ENCODE data around the gene ZNF511.
A peak's percentile ranks its signal among the peaks of the same experiment; 100 is the strongest.
"Not testable (repeated sequence)": the region's sequence is repeated elsewhere in the genome, so short reads cannot be mapped to it uniquely, and the experiment has no call there.

Gene ZNF511

GRCh38 chr10:133316732-133317131 lies 8.0 kb downstream of the ZNF511 start:
- no peak for DNase-seq

- DNase-seq = no peak
These were observed 9.9 kb downstream of the ZNF511 start for GRCh38 chr10:133318494-133319127.

DNA sequence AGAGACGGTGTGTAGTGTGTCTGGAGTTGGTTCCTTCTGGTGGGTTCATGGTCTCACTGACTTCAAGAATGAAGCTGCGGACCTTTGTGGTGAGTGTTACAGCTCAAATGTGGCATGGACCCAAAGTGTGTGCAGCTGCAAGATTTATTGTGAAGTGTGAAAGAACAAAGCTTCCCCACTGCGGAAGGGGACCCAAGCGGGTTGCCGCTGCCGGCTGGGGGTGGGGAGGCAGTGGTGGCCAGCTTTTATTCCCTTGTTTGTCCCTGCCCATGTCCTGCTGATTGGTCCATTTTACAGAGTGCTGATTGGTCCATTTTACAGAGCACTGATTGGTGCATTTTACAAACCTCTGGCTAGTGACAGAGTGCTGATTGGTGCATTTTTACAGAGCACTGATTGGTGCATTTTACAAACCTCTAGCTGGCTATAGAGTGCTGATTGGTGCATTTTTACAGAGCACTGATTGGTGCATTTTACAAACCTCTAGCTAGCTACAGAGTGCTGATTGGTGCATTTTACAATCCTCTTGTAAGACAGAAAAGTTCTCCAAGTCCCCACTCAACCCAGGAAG lies 12.2 kb downstream of the ZNF511 start:
- DNase-seq = not testable (repeated sequence)

GRCh38 chr10:133322064-133322709 lies 13.5 kb downstream of the ZNF511 start:
- DNase-seq = not testable (repeated sequence)

GRCh38 chr10:133324198-133324792 lies 15.6 kb downstream of the ZNF511 start:
- DNase-seq = peak; percentile 77

DNA sequence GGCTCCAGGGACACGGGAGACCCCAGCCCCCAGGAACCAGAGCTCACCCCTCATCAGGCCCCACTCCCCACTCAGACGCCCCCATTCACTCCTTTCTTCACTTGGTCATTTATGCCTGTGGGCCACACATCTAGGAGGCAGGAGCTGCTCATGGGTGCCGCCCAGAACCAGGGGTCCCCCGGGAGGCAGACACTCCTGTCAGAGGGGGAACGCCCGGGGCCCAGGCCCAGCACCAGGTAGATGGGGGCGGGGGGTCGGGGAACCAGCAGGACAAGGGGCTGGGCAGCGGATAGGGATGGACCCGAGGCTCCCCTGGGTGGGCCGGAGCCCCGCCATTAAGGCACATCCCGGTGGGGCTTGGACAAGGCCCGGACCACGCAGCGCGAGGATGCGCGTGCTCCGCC lies 16.1 kb downstream of the ZNF511 start:
- no peak for DNase-seq

DNA sequence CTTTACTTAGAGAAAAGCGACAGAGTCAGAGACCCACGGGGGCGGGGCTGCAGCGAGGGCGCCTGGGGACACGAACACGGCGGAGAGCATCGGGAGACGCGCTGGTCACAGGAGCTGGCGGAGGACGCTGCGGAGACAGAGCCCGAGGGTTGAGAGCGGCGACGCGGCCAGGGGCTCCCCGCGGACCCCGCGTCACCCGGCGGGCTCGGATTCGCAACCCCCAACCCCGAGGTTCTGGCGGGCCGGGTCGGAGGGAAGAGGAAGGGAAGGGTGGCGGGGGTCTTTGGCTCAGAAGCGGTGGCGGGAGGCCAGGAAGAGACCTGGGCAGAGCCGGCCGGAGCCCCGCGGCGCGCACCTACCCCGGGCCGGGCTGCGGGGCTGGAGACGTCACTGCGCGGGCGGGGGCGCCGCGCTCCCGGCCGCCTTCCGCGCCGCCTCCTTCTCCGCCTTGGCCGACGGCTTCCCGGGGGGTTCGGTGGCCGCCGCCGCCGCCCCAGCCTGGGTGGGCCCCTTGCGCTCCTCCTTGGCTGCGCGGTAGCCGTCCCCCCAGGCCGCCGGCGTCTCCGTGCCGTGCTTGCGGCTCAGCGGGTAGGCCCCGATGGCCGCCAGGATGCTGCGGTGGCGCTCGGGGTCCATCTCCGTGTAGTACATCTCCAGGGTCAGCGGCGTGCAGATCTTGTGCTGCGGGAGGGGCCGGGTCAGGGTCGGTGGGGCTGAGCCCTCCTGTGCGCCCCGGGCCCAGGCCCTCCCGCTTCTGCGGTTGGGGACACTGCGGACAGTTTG lies 16.9 kb downstream of the ZNF511 start:
- no peak for DNase-seq

- no peak for DNase-seq
These were observed 17.5 kb downstream of the ZNF511 start for GRCh38 chr10:133326223-133326551.

GRCh38 chr10:133326745-133327650 lies 18.3 kb downstream of the ZNF511 start:
- DNase-seq = no peak

DNA sequence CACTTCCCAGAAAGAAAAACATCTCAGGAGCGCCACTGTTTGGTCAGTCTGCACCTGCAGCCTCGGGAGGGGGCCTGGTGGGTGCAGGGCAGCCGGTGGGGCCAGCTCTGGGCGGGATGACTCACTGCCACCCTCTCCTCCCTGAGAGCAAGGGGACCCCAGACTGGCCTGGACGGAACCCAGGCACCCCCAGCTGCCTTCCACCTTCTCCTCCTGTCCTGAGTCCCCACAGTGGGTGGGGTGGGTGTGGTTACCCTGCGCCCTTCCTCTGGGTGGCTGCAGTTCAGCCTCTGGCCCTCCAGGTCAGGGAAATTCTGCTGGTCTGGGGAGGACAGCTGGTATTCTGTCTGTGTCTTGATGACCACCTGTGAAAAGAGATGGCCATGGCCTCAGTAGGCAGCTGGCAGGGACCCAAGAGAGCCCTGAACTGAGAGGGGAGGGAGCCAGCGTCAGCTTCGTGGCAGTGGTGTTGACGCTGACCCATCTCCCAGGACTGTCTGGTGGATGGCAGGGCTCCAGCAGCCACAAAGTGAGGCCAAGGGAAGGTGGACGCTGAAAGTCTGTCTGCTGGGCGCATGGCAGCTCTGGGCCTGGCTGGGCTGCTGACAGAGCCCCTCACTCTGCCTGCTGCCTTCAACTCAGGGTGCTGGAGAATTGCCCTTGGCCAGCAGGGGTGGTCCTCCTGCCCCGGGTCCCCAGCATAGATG lies 19.1 kb downstream of the ZNF511 start:
- DNase-seq = no peak

DNA sequence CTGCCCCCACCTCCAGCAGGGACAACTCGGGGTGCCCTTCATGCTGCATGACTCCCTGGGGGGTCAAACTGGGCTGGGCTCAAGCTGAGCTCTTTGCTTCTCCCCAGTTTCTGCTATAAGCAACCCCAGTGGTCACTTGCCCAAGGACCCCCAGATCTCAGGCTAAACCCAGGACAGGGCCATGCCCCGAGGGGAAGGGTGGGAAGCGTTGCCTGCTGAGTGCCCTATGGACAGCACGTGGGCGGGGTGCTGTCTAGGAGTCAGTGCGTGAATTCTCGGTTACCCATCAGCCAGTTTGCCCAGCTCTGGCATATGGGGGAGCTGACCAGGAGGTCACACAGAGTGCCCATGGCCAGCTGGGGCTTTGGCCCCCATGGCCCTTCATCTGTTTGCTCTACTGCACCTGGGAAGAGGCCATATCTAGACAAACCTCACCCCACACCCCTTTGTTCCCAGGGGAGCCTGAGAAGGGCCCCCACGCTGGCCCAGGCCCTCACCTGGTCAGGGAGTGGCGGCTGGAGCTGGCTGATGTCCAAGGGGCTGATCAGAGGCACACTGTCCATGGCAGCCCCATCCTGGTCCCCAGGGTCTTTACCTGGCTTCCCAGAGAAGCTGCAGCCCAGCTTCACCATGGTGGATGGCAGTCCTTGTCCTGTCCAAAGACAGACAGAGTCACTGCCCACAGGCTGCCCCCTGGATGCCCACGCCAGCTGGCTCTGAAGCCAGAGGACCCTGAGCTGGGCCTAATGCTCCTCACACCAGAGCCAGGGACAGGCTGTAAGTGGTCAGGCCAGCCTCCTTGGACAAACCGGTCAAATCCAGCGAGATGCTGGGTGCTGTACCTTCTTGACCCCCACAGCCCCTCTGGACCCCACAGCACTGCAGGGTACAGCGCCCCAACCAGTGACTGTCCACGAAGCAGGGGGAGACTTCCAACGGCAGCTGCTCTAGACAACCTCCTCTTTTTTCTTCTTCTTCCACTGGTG lies 19.9 kb downstream of the ZNF511 start:
- no peak for DNase-seq

DNA sequence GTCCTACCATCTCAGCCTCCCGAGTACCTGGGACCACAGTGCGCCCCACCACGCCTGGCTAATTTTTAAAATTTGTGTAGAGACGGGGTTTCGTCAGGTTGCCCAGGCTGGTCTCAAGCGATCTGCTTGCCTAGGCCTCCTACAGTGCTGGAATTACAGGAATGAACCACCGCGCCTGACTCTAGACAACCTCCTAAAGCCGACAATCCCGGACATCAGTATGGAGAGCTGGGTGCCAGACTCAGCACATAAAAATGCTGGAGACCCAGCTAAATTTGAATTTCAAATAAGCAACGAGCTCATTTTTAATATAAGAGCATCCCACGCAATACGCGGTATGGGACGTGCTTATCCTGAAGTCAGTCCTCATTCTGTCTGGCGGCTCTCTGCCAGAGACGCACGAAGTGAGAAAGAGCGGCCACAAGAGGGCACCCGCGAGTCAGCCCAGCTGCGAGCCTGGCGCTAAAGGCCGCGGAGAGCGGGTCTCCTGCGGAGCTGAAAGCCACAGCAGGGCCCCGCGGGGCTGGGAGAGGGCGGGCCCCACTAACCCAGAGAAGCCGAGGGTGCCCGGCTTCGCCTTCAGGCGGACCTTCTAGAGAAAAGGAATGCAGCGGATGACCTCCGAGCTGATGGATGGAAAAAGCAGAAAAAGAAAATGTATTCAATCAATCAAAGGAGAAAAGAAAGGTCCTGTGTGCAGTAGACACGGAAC lies 20.9 kb downstream of the ZNF511 start:
- DNase-seq = peak; percentile 51

DNA sequence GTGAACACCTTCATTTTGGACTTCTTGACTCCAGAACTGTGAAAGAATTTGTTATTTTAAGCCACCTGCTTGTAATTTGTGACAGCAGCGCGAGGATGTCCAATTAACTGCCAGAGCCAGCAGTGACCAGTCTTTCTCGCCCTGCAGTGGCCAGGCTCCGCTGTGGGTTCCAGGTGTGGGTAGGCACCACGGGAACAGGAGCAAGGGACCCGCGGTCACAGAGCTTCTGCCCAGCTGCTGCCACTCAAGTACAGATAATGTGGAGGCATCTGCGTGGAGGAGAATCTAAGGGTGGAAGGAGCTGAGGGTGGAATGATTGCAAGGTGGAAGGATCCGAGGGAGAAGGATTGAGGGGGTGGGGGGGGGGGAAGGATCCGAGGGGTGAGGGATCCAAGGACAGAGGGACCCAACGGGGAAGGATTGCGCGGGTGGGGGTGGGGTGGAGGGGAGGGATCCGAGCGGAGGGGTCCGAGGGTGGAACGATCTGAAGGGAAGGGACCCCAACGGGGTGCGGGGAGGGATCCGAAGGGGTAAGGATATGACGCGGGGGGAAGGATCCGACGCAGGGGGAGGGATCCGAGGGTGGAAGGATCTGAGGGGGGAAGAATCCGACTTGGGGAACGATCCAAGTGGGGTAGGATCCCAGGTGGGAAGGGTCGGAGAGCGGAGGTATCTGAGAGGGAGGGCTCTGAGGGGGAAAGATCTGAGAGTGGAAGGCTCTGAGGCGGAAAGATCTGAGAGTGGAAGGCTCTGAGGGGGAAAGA lies 24.4 kb downstream of the ZNF511 start:
- DNase-seq = no peak

- DNase-seq = no peak
These were observed 26.0 kb downstream of the ZNF511 start for GRCh38 chr10:133334503-133335245.

DNA sequence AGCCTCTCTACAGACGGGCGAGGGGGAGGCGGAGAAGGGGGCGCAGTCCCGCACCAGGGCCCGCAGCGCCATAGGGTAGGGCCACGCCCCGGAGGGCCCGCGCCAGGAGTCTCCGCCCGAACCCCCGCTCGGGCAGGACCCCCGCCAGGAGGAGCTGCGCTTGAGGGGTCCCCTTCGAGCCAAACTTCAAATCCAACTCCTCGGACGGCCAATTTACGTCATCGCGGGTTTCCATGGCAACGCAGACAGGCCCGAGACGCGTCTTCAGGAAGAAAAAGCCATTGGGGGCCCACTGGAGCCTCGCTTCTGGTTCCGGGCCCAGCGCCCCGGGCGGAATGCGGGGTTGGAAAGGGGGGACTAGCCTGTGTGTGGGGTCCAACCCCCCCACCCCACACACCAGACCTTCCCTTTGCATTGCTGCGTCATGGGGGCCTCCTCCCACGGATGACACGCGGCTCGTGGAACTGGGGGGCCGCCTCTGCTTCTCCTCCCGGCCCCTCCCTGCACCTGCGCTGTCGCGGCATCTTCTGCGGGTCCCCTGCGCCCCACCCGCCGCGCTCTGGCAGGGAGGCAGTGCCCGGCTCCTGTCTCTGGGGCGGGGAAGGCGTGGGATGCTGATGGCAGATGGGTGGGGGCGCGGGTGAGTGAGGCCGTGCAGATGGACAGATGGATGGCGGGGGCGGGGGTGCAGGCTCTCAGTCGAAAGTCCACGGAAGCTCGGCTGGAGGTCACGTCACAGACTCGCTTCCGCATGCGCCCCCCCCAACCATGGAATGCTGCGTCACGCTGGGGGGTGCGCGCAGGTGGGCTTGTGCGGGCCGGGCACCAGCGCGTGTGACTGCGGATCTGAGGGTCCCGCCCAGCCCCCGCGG lies 26.8 kb downstream of the ZNF511 start:
- no peak for DNase-seq

DNA sequence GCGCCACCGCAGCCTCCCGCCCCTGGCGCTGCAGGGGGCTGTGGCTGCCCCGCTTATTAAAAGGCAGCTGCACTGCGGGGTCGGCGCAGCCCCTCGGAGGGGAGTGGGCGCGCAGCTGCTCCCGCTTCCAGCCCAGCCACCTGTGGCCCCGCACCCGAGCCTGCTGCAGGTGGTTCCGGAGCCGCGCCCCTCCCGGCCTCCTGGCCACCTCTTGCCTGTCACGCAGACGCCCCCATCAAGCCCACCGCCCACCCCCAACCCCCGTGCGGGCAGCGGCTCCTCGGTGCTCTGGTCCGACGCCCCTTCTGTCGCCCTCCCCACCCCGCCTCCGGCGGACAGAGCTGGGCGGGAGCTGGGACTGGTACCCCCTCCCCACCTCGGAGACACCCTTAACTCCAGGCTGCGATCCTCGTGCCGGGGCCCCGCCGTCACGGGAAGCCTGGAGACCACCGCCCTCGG lies 27.4 kb downstream of the ZNF511 start:
- no peak for DNase-seq

Data from NCI-H1436 treated with DMSO at 0.1 percent for 48 hours (cell line).